KOPT-K1 (cell line): ENCODE measurements around the gene ARHGAP26.

Source experiments
- H3K27ac ChIP-seq: fragments of 200-600 bp; sonication (generic); 2 replicates; pipeline ENCODE4 v1.5.1; 2016; ENCODE audit warnings: antibody characterized with exemption, mild to moderate bottlenecking, low read depth, low read length; ENCODE audit not compliant: poor library complexity, severe bottlenecking
- H3K36me3 ChIP-seq: fragments of 200-600 bp; sonication (generic); 2 replicates; pipeline ENCODE4 v1.5.1; 2017; ENCODE audit warnings: antibody characterized with exemption, mild to moderate bottlenecking, low read length, moderate library complexity; ENCODE audit not compliant: insufficient read depth
- H3K9me3 ChIP-seq: fragments of 200-600 bp; sonication (generic); 2 replicates; pipeline ENCODE4 v1.5.1; 2017; ENCODE audit warnings: antibody characterized with exemption, low read length, mild to moderate bottlenecking; ENCODE audit not compliant: insufficient read depth, poor library complexity, severe bottlenecking

Gene ARHGAP26

DNA sequence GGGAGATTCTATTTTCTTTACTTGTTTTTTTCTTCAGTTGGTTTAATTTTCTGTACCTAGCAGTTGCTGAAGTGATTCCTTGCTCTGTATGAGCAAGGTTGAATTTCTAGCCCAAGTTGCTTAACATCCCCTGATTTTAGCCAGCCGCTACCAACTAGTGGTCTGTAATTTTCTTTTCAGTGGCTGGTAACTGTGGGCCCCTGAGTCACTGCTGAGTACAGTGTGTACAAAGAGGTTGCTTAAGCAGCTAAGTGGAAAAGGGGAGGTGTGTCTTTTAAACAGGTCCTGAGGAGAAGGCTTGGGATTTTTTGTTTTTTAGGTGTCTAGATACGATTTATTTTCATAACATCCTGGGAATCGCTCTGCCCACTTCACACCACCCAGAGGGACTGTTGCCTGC, 378.6 kb downstream of the ARHGAP26 start:
- no peaks in the 10 kb centered on the region for H3K9me3 ChIP-seq
- peaks cover 7% of the 10 kb centered on the region; the same call in 1 of the 2 replicates for H3K36me3 ChIP-seq
- no peak overlapping the region for H3K27ac ChIP-seq

DNA sequence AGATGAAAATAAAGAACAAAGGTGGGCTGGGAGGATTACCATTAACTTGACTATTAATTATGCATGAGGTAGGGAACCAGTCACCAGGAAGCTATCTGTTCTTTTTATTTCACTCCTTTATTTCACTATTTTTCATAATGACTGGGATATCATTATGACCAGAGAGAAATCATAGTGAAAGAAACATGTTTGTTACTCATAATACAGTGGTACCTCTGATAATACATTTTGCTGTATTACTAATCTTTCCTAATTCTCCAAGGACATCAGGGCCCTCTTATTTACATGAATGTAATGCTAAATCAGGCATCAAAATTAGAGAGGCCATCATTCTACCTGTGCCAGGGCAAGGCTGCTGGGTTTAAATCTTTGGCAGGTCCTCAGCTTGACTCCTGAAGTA, 379.6 kb downstream of the ARHGAP26 start:
- no peaks in the 10 kb centered on the region for H3K9me3 ChIP-seq
- H3K36me3 ChIP-seq, result peaks cover 7% of the 10 kb centered on the region; the same call in 1 of the 2 replicates
- H3K27ac ChIP-seq, result no peak overlapping the region

DNA sequence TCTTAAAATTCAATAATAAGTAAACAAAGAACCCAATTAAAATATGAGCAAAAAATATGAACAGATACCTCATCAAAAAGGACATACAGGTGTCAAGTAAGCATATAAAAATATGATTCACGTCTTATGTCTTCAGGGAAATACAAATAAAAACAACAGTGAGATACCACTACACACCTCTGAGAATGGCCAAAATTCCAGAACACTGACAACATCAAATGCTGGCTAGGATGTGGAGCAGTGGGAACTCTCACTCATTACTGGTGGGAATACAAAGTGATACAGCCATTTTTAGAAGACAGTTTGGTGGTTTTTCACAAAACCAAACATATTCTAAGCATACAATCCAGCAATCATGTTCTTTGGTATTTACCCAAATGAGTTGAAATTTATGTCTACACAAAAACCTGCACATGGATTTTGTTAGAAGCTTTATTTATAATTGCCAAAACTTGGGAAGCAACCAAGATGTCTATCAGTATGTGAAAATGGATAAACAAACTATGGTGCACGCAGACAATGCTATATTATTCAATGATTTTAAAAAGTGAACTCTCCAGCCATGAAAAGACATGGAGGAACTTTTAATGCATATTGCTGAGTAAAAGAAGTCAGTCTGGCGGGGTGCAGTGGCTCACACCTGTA, 381.0 kb downstream of the ARHGAP26 start:
- no peaks in the 10 kb centered on the region for H3K9me3 ChIP-seq
- peaks cover 7% of the 10 kb centered on the region; the same call in 1 of the 2 replicates for H3K36me3 ChIP-seq
- no peak overlapping the region for H3K27ac ChIP-seq

DNA sequence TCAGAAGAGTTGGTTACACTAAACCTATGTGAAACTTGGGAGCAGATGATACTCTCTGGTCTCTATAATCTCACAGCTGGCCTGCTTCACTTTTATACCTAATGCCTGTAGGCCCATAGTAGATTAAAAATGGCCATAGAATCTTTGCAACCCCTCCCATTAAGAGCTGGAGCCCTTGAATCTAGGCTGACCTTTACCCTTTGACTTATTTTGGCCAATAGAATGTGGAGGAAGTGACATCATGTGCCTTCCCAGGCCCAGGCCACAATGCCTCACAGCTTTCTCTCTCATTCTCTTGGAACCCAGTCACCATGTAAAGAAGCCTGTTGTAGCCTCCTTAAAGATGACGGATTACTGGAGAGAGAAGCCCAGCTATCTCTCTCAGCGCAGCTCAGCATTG, 382.3 kb downstream of the ARHGAP26 start:
- no peak overlapping the region for H3K27ac ChIP-seq
- H3K9me3 ChIP-seq, result no peaks in the 10 kb centered on the region
- H3K36me3 ChIP-seq, result peaks cover 7% of the 10 kb centered on the region; the same call in 1 of the 2 replicates

DNA sequence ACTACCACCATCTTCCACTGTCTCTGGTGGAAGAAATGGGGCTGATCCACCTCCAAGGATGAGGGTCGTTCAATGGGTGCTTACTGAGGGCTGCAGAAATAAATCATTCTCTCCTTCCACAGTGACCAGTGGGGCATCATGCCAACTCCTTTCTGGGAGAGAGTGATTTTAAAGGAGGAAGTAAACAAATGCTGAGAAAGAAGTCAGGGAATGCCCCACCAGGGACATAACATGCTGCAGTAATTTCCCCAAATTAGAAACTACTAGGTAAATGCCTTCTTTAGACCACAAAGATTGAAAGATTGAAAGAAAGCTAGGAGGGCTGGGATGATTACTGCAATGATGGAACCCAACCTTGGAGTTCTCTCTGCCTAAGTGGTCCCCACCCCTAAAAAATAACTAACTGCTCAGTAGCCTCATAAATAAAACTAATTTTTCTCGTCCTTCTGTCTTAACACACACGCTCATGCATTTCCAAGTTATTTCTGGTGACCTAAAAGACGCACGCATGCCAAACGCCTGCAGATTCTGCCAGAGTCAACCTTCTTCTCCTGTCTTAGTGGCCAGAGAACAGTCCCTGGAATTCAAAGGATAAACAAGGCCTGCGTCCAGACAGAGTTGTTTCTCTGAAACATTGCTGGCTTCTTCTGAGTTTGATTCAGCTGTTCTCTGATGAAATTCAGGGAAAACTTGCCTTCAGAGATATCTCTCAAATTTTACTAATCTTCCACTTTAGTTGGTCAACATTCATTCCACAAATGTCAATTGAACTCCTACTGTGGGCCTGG, 383.3 kb downstream of the ARHGAP26 start:
- H3K9me3 ChIP-seq, result no peaks in the 10 kb centered on the region
- no peak overlapping the region for H3K27ac ChIP-seq
- peaks cover 7% of the 10 kb centered on the region; the same call in 1 of the 2 replicates for H3K36me3 ChIP-seq

DNA sequence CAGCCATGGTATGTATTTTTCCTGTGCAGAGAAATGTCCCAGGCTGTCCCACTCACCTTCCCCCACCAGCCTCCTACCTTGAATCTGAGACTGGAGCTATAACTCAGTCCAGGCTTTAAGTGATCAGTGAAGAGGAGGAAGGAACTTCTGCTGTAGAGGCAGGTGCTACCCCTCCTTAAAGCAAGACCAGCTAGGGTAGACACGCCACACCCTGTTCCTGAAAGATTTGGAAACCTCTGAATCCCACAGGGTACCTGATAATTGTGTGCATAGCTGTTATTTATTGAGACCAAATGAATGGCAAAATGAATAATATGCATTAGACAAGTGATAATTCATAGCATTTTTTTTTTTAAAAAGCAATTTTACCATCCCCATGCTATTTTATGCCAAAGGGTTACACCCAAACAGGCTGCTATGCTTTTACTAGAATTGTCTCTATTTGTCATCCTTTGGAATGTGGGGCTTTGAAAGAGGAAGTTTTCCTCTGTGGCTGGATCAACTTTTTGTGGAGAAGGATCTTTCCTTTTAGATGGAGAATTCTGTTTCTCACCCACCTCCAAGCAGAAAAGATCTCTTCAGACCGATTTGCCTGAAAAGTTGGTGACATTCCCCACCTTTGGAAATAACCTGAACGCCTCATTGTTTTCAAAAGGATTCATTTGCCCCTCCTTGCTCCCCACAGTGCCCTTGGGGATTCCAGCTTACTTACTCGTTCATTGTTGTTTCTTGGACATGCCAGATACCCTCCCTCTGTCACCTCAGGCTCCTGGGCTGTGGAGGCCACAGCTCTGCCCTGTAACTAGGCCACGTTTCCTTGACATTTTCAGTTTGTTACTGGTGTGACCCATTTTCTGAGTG, 384.6 kb downstream of the ARHGAP26 start:
- peaks cover 7% of the 10 kb centered on the region; the same call in 1 of the 2 replicates for H3K36me3 ChIP-seq
- H3K27ac ChIP-seq, result no peak overlapping the region
- no peaks in the 10 kb centered on the region for H3K9me3 ChIP-seq

DNA sequence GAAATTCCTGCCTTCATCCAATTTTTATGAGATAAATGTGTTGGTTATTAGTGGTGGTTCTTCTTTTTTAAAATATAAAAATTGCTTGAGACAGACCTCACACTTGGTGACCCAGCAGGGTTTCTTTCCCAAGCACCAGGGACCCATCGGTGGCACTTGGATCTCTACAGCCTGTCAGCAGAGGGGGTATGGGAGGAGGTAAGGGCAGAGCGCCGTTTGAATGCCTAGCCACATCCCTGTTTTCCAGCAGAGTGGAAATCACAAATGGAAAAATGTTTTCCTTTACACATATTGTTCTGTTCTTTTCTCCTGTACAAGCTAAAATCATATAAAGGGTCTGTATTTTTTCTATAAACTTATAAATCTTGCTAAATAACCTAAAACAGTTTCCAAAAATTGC, 385.3 kb downstream of the ARHGAP26 start:
- Histone ChIP-seq H3K36me3 (0 out of 2 replicates have a peak, but pooled peaks cover 1% of the 10 kb centered on the region), H3K27ac (no peak overlapping the region)

DNA sequence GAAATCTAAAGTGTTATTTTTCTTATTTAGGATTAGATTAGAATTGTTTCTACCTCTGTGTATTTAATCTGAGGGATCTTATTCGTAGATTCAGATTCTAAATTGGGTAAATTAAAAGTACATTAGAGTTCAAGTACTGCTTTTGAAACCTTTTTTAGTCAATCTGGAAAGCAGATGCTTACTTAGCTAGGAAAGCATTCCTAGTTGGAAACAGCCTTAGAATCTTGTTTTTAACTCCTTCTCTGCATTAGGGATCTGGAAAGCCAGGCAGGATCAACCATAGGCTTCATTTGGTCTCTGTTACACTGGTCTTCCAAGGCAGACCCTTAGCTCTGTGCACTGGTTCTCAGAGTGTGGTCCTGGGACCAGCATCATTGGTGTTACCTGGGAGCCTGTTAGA, 385.9 kb downstream of the ARHGAP26 start:
- no peak overlapping the region for H3K27ac ChIP-seq

More for the DNA sequence above, 385.3 kb downstream of the ARHGAP26 start:
- H3K9me3 ChIP-seq, result no peaks in the 10 kb centered on the region

DNA sequence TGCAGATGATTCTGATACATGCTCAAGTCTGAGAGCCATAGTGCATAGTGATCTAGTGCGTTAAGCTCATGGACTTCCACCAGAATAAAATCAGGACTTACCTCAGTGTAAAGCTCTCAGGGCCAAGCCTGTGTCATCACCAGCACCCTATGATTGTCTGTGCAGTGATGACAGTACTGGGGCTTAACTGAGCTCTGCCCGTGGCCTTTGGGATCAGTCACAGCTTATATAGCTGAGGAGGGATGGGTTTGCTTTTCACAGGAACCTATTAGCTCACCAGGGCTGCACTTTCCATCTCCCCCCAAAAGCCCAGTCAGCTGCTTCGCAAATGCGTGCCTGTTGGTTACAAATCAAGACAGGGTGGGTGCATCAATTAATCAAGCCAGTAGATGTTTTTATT, 386.4 kb downstream of the ARHGAP26 start:
- Histone ChIP-seq H3K36me3 (no peaks in the 10 kb centered on the region), H3K9me3 (no peaks in the 10 kb centered on the region), H3K27ac (no peak overlapping the region)

More for the DNA sequence above, 385.9 kb downstream of the ARHGAP26 start:
- H3K9me3 ChIP-seq, result no peaks in the 10 kb centered on the region
- no peaks in the 10 kb centered on the region for H3K36me3 ChIP-seq

DNA sequence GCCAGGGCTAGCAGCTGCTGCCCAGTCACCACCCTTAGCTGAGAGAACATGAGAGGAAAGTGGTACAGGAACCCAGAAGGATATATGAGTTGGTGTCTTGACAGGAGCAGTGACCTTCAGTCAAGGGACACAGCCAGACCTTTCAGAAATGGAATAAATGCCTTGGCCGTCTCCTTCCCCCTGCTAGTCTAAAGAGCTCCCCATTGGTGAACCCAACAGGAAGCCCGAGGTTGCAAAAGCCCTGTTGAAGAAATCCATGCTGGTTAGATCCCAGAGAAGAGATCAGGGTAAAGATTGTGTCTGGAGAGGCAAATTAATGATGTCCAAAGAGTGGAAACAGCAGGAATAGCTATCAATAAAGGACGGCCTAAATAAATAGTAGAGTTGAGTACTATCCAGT, 388.9 kb downstream of the ARHGAP26 start:
- Histone ChIP-seq H3K27ac (no peak overlapping the region), H3K9me3 (no peaks in the 10 kb centered on the region)

DNA sequence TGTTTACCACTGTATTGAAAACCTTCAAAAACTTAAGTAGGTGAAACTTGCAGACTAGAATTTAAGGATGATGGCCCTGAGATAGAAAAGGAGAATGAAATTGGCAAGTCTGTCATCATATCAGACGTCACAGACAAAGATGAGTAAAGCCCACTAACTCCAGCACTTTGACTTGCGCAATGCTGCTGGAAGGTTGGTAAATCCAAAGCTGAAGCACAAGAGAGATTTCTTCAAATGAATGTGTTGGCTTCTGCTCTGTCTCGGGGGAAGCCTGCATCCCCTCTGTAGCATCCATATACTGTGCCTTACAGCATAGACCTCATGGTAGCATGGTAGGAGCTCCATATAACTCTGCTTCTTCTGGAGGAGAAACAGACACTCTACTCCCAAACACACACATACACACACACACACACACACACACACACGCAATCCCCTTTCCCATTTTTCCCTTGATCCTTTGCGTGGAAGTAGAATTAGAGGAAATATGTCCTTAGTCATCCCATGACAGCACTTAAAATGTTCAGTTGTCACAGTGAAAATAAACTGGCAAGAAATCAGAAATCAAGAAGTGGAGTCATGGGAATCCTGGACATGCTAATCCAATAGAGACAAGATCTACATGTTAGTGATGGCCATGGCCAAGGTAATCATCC, 391.8 kb downstream of the ARHGAP26 start:
- Histone ChIP-seq H3K27ac (no peak overlapping the region), H3K36me3 (no peaks in the 10 kb centered on the region), H3K9me3 (no peaks in the 10 kb centered on the region)

More for the DNA sequence above, 388.9 kb downstream of the ARHGAP26 start:
- no peaks in the 10 kb centered on the region for H3K36me3 ChIP-seq

DNA sequence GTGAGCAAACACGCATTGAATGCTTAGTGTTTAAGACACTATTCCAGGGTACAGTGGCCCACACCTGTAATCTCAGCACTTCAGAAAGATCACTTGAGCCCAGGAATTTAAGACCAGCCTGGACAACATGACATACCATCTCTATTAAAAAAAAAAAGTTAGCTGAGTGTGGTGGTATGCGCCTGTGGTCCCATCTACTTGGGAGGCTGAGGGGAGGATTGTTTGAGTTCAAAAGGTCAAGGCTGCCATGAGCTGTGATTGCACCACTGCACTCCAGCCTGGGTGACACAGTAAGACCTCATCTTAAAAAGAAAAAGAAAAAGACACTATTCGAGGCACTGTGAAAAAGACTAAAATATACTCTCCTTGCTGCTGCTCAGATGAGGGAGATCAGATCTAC, 392.6 kb downstream of the ARHGAP26 start:
- Histone ChIP-seq H3K36me3 (no peaks in the 10 kb centered on the region), H3K27ac (no peak overlapping the region), H3K9me3 (no peaks in the 10 kb centered on the region)

DNA sequence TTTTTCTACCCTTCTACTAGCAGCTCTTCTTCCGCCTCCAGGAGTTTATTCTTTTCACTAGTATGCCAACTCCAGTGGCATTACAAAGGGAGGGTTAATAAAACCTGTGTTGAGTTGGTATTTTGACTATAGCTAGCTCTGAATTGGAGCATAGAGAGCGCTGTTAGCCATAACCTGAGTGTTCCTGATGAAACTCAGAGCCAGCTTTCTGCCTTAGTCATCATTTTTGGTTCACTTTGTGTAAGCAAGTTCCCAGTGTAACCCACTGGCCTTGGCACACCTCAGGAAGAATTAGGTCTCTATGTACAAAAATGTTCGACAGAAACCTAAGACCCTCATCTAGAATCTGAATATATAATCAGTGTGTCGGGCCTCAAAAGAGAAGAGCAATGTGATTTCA, 394.4 kb downstream of the ARHGAP26 start:
- Histone ChIP-seq H3K27ac (no peak overlapping the region), H3K36me3 (no peaks in the 10 kb centered on the region), H3K9me3 (no peaks in the 10 kb centered on the region)

DNA sequence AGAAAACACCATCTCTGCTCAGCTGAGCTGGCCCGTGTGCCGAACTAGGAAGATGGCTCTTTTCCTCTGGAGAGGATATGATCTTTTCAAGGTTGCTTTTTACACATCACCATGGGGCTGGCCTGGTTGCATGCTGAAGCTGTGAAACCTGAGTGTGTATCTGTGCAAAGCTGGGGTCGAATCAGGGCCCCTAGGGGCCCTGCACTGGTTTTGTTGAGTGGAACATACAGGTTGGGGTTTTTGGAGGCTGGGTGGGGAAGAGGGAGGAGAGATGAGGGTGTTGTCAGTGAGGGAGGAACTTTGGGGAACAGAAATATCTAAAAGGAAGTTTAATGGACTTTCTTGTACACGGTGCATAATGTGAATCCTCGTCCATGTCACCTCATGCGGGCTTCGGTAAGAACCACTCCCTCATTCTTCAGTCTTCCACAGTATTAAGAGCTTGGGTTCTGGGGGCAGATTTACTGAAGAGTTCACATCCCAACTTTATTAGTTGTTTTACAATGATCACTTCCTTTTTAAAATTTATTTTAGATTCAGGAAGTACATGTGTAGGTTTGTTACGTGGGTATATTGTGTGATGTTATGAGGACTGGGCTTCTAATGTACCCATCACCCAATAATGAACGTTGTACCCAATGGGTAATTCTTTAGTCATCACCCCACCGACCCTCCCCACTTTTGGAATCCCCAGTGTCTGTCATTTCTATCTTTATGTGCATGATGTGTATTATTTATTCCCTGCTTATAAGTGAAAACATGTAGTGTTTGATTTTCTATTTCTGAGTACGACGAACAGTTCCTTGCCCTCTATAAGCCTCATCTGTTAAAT, 395.1 kb downstream of the ARHGAP26 start:
- H3K9me3 ChIP-seq, result no peaks in the 10 kb centered on the region
- no peaks in the 10 kb centered on the region for H3K36me3 ChIP-seq
- no peak overlapping the region for H3K27ac ChIP-seq
